ENCODE data around the gene FAM180B.

Gene FAM180B

DNA sequence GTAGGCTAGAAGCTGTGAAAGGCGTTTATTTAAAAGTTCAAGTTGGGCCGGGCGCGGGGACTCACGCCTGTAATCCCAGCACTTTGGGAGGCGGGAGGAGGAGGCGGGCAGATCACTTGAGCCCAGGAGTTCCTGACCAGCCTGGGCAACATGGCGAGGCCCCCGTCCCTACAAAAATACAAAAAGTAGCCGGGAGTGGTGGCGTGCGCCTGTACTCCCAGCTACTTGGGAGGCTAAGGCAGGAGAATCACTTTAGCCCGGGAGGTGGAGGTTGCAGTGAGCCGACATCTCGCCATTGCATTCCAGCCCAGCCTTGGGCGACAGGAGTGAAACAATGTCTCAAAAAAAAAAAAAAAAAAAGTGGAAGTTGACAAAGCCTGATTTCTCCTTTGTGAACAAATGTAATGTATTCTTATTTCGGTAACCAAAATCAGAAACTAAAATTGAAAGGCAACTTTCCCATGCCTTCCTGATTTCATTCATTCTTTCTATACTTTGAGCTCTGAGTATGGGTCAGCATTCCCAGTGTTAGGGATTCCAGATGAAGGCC is 20.3 kb upstream of the FAM180B start:
- no peak for DNase-seq

GRCh38 chr11:47569646-47570045 is 16.8 kb upstream of the FAM180B start:
- no peak for DNase-seq

DNA sequence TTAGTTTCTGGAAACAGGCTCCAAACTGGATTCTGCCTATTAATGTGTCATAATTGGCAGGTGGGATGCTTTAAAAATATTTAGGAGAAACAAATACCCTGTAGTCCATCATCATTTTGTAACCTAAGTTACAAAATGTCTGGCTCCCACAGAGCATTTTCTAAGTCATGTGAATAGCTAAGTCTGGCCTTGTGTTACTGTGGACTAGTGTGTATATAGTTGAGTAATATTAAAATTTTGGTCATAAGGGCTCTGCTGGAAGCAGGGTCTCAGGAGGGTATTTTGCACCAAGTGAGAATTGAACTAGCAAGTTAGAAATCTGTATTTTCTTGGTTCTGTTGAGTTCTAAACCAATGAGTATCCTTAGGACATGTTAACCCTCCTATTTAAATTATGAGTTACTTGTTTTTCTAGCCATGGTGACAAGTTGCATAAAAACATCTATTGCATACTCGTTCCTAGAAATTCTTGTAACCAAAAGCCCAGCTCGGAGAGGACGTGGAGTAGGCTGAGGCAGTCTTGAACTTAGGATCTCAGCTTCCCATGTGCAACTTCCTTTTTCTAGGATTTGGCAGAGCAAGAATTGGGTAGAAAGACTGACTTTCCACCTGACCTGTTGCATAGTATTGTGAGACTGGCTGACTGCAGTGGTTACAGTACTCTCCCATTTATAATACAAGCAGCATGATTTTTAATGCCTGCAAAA is 15.7 kb upstream of the FAM180B start:
- DNase-seq: no peak

GRCh38 chr11:47571357-47571729 is 15.1 kb upstream of the FAM180B start:
- no peak for DNase-seq

DNA sequence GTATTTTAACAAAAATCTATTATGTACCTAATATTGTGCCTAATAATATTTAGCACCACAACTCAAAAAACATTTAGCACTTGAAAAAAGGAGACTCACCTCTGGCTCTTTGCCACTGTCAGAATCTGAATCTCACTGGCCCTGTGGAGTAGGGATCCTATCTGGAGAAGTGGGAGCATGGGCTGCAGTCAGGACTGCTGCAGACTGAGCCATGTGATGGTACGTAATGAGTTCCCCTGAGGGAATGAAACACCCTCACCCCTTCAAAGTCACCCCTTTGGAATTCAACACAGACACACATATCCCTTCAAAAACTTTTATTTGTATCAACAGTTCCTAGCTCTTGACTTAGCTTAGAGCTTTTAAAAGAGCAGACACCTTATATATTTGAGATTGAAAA is 14.6 kb upstream of the FAM180B start:
- no peak for DNase-seq

GRCh38 chr11:47572715-47573255 is 13.7 kb upstream of the FAM180B start:
- peak in 1 of 56 donors; percentile 42 for DNase-seq

- DNase-seq: peak in 22 of 56 donors; percentile 12 to 68 (median 42)
These were observed 13.2 kb upstream of the FAM180B start for GRCh38 chr11:47573321-47573720.

DNA sequence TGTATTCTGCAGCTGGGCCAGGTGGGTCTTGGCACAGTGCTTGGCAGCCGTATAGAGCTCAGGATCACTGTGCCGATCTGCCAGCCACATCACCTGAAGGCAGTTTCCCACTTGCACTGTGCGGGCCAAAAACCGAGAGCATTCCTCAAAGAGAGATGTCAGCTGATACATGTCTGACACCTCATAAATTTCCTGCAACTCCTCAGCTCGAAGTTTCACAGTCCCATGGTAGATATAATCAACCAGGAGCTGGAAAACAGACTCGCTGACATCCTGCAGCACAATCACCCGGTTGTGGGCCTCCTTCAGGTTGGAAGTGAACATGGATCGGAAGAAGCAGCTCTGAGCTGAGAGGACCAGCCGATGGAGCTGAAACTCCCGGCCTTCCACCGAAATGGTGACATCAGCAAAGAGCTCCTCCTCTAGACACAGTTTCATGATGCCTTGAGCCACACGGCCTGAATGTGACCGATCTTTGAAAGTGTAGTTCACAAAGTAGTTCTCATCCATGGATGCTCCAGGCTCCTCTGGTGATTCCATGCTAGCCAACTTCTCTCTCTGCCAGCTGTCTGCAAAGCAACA is 8.9 kb upstream of the FAM180B start:
- no peak for DNase-seq

- DNase-seq: peak; percentile 59 to 94 (median 87)
These were observed 7.7 kb upstream of the FAM180B start, which contains the start of the genes KBTBD4 and NDUFS3 for GRCh38 chr11:47578524-47579494. TSS of gene KBTBD4 (minus strand) at chr11:47578970. CDS start at chr11:47578951, 19 bp downstream. TSS of gene NDUFS3 (plus strand) at chr11:47579074. CDS start at chr11:47579092, 18 bp downstream.

- no peak for DNase-seq
These were observed 2.6 kb upstream of the FAM180B start for GRCh38 chr11:47583844-47584243.

- peak in 1 of 56 donors; percentile 61 for DNase-seq
These were observed 700 bp downstream of the FAM180B start for GRCh38 chr11:47587039-47587716.

GRCh38 chr11:47587723-47588326 is 1.3 kb downstream of the FAM180B start:
- DNase-seq: peak in 14 of 56 donors; percentile 11 to 63 (median 38)

- no peak for DNase-seq
These were observed 2.6 kb downstream of the FAM180B start for GRCh38 chr11:47589118-47589517.

DNA sequence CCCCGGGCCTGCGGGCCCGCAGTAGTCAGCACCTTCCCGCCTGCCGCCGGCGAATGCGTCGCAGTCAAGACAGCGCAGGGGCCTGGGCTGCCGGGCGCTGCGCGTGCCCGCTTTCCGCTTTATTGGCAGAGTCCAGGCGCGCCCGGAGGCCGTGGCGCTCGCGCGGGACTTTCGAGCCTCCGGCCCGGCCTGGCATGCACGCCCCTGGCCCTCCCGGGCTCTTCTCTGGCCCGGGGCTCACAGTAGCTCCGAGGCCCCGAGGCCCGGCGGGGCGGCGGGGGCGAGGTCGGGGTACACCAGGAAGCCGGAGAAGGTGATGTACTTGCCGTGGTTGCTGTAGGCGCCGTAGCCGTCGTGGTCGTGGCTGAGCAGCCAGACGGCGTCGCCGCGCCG is 3.1 kb downstream of the FAM180B start:
- DNase-seq: no peak

DNA sequence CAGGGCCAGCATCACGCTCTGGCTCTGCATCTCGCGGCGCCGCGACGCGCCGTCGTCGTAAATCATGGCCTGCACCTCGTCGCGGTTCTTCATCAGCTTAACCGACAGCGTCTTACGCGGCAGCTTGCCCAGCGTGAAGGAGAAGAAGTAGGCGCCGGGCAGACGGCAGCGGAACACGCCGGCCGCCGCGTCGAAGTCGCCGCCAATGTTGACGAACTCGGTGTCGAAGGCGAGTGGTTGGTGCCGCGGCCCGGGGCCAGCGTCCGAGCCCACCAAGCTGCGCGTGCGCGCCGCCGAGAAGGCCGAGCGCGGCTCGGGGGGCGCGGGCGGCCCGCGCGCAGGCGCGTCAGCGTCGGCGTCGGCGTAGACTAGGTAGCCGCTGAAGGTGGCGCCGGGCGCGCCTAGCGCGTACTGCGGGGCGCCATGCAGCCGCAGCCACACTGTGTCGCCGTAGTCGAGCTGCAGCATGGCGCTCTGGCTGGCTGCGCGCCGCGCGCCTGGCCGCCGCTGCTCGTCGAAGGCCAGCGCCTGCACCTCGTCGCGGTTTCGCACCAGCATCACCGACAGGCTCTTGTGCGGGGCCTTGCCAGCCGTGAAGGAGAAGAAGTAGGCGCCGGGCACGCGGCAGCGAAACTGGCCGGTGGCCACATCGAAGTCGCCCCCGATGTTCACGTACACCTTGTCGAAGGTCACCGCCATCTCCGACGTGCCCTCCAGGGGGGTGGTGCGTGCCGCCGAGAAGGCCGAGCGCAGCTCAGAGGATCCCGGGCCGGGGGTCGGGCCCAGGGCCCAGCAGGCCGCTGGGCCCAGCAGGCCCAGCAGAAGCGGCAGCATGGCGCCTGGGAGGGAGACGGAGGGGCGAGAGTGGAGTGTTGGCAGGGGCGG is 3.7 kb downstream of the FAM180B start:
- DNase-seq: no peak

DNA sequence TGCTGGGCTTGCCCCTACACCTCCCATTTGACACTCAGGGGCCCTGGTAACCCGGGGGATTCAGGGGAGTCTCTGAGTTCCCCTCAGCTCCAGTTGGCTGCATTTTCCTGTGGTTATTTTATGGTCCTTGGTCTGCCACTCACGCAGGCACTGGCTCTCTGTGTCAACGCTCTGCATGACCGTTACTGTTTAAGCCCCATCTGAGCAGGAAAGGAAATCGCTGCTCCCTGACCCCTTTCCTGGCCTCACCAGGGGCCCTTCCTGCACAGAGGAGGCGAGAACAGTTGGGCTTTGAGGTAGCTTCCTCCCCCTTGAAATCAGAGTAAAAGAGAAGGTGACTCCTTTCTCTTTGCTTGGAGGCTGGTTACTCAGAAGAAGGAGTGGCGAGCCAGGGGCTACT is 5.3 kb downstream of the FAM180B start:
- DNase-seq: no peak

DNA sequence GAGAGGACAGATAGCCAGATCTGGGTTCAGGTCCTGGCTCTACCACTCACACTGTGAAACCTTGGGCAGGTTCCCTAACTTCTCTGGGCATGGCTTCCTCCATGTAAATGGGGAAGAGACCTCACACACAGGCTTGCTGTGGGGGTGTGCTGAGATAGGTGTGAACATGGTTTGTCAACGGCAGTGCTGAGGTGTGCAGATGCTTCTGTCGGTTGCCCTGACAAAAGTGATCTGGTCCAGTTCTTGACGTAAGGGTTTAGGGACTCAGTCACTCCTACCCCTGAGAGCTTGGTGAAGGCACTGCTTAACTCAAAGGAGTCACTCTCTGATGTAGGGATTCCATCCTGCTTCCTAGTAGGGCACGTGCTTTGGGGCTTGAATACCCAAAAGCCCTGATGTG is 5.8 kb downstream of the FAM180B start:
- no peak for DNase-seq

DNA sequence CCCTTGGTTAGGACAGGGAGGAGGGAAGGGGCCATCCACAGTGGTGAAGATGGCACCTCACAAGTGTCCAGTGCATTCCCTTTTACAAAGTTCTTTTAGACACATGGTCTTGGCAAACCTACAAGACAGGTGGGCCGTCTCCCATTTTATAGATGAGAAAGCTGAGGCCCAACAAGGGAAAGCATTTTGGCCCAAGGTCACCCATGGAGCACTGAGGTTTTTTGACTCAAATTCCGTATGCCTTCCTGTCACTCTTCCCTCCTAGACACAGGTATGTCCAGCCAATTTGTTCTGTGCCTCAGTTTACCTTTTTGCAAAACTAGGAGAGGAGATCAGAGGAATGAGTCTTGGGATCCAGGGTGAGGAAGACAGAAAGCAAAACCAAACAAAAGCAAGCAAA is 6.5 kb downstream of the FAM180B start:
- no peak for DNase-seq

DNA sequence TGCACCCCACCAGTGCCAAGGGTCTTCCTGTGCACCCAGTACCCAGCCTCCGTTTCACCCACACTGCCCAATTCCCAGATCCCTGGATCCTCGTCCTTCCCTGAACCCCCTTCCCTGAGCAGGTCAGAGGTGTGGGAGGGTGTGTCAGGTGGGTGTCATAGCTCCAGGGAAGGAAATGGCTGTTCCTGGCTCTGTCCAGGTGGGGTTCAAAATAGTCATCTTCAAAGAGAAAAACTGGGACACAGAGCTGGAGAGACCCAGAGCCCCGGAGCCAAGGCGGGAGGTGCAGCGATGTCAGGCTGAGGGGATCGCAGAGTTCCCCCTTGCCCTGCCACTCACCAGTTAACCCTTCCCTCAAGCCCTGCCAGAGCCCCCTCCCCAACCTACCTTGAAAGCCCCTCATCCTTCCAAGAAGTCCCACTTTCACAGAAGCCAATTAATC is 7.0 kb downstream of the FAM180B start:
- DNase-seq: no peak

All from amygdala (tissue), 56 donors.